CD4-positive, alpha-beta T cell treated with Interleukin-4 for 1 hour (primary cell): ENCODE data around the gene COL8A2.
A peak's percentile ranks its signal among the peaks of the same experiment; 100 is the strongest.

Source experiments
- DNase-seq, 2 donors: peaks; one replicate each; pipeline ENCODE4 v3.0.0-alpha.2; 2020 to 2022

Gene COL8A2

DNA sequence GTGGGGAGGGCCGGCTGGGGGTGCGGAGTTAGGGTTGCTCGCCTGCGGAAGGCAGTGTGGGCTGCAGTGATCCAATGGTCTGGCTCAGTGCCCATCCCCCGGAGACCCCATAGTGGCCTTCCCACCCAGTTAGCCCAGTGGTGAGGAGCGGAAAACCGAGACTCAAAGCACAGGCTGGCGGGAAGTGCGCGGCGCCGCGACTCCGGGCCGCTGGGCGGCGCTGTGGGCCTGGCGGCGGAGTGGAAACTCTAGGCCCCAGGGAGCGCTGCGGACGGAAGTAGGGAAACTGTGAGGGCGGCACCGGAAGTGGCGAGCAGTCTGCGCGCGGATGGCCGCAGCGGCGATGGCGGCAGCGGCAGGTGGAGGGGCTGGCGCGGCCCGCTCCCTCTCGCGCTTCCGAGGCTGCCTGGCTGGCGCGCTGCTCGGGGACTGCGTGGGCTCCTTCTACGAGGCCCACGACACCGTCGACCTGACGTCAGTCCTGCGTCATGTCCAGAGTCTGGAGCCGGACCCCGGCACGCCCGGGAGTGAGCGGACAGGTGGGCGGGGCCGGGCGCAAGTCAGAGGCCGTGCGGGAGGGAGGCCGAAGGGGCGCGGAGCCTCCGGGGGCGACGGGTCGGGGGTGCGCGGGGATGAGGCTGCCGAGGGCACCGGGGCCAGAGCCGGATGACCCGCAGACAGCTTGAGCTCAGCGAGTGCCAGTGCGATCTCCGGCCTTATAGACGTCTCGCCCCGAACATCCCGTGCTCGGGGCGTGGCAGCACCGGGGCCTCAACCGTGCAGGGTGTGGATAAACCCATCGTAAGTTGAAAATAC is 36.2 kb downstream of the COL8A2 start, which contains the start of gene ADPRS:
ADPRS (plus strand) TSS at position 316 of the 816 bp plus-strand sequence; CDS start at position 329, 13 bp downstream.
- peak; percentile 89 to 91 for DNase-seq

DNA sequence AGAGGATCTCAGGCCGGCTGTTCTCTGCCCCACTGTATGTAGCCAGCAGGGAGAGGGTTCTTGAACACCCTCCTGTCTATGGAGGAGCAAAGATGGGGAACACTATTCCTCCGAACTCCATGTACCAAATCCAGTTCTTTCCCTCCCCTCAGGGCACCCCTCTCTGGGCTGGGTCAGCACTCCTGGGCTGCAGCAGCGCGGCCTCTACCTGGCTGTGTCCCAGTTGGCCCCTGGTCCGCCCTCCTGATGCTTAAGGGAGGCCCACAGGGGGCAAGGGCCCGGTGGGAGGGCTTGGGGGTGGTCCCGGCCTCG is 36.8 kb downstream of the COL8A2 start:
- DNase-seq, result no peak

DNA sequence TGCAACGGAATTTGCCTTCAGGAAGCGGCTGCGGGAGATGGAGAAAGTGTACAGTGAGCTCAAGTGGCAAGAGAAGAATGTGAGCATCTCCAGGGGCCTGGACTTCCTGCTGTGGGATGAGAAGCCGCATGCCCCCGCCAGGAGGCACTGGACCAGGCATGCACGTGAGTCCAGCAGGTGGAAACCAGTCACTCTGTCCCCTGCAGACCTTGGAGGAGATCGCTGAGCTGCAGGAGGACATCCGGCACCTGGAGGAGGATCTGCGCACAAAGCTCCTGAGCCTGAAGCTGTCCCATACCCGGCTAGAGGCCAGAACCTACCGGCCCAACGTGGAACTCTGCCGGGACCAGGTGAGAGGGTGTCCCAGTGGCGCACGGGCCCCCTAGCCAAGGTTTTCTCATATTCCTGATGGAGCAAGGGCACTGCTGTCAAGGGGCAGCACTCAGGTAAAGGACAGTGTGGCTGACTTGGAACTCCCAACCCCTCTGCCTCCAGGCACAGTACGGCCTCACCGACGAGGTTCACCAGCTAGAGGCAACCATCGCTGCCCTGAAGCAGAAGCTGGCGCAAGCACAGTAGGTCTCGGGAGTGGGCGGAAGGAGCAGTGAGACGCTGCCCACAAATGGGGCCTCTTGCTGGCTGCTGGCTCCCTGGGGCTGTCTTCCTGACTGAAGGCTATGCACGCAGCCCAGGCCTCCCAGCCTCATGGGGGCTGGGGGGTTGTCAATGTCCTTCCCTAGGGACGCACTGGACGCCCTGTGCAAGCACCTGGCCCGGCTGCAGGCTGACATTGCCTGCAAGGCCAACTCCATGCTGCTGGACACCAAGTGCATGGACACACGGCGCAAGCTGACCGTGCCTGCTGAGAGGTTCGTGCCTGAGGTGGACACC is 37.5 kb downstream of the COL8A2 start:
- no peak for DNase-seq

DNA sequence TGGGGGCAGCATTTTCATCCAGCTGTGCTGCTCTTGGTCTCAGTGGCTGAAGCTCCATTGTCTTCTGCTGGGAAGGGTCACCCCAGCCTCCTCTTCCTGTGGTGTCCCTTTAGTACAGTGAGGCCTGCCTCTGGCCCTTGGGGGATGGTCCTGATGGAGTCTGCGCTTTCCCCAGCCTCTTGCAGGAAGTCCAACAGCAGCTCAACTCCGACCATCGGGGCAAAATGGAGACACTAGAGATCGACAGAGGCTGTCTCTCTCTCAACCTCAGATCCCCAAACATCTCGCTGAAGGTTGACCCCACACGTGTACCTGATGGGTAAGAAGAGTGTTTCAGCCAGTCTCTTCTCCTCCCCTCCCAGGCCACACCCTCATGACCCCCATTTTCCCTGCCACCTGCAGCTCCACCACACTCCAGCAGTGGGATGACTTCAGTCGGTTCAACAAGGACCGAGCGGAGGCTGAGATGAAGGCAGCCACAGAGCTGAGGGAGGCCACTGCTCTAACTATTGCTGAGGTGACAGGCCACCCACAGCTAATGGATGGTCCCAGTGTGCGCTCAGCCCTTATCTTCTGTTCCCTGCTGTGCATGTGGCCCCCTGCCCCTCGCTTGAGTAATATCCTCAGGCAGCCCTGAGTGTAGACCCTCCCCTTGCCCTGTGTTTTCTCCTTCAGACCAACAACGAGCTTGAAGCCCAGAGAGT is 38.3 kb downstream of the COL8A2 start:
- no peak for DNase-seq

DNA sequence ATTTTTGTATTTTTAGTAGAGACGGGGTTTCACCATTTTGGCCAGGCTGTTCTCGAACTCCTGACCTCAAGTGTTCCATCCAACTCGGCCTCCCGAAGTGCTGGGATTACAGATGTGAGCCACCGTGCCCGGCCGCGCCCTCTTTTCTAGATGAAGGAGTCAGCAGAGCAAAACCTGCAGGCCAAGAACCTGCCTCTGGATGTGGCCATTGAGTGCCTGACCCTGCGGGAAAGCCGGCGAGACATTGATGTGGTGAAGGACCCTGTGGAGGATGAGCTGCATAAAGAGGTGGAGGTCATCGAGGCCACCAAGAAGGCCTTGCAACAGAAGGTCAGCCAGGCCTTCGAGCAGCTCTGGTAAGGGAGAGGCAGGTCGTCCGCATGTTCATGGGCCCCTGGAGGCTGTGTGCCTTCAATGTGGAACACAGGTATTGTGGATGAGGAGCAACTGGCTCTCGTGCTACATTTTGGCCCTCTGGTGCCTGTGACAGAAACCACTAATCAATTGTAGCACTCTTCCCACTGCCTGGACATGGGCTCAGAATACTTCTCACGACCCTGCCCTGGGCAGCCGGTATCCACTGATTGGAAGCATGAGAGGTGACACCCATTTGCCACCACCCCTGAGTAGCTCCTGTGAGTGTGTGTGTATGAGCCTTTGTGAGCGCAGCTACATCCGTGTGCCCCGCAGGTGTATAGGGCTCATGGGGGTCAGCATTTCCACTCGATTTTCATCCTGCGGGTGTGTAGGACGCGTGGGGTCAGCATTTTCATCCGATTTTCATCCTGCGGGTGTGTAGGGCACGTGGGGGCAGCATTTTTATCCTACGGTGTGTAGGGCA is 39.1 kb downstream of the COL8A2 start:
- DNase-seq, result no peak

DNA sequence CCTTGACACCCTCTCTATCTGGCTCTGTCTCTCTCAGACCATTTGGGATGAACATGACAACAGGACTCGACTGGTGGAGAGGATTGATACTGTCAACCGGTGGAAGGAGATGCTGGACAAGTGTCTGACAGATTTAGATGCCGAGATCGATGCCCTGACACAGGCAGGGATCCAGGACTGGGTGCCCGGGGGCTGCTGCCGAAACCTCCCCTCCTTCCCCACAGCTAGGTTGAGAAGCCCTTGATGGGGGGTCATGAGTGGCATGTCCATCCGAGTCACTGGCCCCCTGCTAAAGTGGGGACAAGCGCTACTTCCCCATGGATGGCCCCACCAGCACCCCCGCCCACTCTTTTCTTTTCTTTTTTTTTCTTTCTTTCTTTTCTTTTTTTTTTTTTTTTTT is 39.9 kb downstream of the COL8A2 start:
- no peak for DNase-seq

DNA sequence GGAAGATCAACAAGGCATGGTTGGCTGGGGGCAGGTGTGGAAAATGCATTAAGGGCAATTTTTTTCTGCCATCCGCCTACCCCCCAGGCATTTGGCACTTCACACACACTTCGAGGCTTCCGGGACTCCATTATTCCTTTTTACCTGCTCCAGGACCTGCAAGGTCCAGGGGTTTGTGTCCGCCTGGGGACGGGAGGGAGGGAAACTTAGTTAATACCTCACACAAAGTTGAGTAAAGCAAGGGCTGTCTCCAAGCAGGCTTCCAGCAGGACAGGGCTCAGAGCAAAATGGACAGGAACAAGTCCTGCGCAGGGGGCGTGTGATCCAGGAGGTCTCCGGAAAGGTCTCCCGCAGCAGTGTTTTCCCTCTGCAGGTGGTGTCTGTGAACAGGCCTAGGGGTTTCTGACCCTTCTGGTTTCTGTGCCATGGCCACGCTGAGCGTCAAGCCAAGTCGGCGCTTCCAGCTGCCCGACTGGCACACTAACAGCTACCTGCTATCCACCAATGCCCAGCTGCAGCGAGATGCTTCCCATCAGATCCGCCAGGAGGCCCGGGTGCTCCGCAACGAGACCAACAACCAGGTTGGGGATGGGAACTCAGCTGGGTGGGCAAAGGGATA is 40.4 kb downstream of the COL8A2 start:
- DNase-seq, result no peak

DNA sequence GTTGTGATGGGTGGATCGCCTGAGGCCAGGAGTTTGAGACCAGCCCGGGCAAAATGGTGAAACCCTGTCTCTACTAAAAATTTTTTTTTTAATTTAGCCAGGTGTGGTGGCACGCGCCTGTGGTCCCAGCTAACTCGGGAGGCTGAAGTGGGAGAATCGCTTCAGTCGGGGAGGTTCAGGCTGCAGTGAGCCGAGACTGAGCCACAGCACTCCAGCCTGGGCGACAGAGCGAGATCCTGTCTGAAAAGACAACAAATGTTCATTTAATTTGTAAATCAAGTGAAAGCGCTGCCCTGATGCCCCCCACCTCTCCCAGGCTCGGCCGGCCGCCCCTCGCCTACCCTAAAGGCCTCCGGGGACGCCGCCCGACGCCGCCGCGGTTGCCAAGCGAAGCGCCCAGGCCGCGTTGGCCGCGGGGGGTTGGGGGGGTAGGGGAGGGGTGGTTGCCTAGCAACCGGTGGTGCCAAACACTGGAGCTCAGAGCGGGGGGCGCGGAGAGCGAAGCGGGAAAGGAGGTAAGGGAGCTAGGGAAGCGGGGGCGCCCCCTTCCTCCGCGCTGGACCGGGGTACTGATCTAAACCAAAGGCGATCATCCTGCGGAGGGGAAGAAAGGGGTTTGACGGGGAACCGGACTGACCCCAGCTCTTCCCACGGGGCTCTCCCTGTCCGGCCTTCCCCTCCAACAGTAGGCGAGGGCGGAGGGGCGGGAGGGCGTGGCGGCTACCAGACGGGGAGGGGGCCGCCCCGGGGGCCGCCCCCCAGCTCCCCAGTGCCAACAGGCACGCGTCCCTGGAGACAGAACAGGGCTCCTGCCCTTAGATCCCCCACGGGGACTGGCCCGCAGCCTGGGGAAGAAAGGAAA is 41.2 kb downstream of the COL8A2 start, which contains the start of gene TEKT2:
TEKT2 (plus strand) TSS at position 460 of the 862 bp plus-strand sequence. CDS start 828 bp downstream, outside the sequence.
- no peak for DNase-seq

DNA sequence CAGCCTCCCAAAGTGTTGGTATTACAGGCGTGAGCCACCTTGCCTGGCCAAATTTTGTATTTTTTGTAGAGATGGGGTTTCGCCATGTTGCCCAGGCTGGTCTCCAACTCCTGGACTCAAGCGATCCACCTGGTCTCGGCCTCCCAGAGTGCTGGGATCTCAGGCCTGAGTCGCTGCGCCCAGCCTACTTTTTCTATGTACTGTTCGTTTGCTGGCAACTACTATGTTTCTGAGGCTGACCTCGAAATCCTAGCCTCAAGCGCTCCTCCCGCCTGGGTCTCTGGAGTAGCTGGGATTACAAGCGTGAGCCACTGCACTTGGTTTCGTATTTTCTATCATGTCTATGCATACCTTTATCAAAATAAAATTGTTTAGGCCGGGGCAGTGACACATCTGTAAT is 41.8 kb downstream of the COL8A2 start:
- no peak for DNase-seq

DNA sequence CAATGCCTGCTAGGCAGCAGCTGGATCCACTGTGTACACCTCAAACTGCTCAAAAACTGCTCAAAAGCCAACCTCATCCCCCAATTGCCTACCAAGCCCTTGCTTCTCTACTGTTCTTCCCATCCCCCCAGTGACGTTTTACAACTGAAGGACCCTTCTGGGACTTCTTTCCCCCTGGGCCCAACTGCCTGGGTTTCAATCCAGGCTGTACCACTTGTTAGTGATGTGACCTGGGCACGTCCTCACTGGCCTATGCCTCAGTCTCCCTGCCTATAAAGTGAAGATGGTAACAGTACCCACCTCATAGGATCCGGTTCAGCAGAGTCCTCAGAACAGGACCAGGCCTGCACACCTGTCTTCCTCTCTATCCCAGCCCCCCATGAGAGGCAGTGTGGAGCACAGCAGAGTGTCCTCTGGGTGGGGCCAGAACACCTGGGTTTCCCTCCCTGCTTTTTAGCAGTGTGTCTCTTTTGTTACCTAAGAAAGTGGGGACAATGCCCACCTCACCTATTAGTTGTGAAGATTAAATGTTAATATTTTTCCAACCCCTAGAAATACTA is 43.0 kb downstream of the COL8A2 start:
- no peak for DNase-seq

DNA sequence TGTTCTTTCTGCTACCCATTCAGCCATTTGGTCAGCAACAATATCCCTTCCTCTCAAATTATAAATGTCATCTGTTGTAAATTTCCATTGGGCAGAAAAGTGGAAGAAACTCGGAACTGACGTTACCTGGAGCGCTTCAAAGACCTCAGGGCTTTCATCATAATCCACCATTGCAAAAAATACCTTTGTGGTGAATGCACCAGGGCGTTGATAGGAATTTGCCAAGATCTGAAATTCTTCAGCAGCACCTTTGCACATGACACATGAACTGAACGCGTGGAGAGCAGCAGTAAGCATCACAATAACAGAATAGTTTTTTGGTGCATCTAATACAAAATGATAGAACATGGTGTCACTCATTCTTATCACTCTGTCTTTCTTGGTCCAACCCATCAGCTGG is 44.2 kb downstream of the COL8A2 start:
- DNase-seq, result no peak

DNA sequence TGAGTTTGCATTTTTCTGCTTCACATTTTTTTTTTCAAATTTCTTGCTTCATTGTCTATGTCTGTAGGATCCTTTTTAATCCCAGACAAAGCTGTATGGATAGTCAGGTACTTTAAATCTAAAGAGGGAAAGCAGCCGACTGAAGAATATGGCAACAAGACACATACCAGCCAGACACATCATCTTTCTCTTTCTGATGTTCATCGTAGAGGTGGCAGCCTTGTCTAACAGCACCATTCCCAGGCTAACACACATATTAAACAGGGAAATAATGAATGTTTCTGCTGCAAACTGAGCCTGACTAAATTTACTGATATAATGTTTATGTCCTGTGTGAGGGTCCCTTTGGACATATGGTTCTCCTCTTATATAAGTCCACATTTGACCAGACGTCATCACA is 44.8 kb downstream of the COL8A2 start:
- no peak for DNase-seq

DNA sequence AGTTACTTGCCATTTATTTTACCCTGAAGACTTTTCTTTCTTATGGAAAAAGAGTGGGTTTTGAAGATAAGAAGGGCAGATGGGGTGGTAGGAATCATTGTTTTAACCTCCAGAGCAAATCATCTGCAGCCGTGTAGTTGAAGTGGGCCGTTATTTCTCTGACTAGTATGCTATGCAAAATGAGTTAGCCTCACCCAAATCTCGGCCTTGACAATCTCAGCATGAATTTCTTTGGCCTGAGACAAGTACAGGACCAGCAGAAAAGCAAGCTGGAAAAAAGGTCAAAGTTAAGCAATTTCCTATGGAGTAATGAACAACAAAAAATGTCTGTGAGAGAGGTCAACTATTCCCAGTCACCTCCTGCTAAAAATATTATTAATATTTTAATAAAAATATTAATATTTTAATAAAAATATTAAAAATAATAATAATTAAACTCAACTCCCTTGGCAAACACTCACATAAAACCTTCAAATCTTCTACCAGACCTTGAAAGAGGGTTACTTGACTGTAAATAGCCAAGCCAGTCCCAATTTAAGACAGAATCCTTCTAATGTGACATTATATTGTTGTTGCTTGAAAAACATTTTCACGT is 47.9 kb downstream of the COL8A2 start:
- no peak for DNase-seq

DNA sequence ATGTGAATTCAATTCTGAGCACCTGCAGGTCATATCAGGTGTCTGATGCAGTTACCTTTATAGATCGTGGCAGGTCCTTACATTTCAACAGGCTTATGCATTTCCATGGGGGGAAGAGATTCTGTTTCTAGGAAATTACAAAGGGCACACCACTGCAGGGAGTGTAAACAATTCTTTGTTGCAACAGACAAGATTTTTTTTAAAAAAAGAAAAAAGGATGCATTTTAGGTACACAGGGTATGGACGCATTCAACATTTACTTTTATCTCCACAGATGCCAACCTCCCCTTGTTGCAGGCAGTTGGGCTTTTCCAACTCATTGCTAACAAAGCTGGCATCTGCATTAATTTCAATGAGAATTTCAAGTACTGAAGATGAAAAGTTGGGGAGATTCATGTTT is 54.7 kb downstream of the COL8A2 start:
- DNase-seq, result no peak

DNA sequence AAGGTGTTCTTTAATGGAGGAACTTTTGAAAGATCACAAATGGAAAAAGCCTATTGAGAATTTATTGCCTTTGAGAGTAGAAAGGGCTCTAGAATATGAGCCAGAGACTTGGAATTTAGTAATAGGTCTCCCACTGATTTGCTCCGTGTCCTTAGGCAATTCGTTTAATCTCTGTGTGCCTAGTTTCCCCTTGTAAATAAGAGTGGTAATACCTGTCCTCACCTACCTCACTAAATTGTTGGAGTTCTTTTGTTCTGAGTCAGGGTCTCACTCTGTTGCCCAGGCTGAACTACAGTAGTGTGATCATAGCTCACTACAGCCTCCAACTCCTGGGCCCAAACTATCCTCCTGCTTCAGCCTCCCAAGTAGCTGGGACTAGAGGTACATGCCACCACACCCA is 56.2 kb downstream of the COL8A2 start:
- no peak for DNase-seq

DNA sequence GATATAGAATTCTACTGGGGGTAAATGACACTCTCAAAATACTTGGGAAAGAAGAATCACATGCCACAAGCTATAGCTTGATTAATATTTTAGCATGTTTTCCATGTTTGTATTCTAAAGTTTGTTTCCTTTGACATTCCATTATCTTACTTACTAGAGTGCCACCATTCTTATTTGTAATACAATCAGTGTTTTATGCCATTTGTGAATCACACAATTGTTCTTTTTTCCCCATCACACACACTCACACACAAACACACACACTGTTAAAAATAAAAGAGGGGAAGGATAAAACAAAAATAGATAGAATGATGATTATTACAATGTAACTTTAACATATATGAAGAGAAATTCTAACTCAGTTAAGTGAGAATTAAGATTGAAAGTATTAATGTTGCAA is 57.2 kb downstream of the COL8A2 start:
- no peak for DNase-seq

DNA sequence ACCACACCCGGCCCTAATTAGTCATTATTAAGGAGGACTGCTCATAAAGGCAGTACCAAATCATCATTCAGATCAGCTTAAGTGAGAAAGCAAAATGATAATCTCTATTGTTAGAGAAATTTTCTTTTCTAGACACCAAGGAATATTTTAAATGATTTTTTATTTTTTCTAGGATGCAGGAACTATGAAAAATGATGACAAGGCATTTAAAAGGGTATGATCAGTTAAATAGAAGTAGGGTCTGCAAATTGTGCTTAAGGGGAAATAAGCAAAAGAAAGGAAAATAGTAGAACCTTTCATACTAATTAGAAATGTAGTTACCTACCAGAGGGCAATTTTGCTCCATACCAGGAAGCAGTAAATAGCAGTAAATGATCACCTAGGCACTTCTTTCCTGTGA is 62.7 kb downstream of the COL8A2 start:
- DNase-seq, result no peak

DNA sequence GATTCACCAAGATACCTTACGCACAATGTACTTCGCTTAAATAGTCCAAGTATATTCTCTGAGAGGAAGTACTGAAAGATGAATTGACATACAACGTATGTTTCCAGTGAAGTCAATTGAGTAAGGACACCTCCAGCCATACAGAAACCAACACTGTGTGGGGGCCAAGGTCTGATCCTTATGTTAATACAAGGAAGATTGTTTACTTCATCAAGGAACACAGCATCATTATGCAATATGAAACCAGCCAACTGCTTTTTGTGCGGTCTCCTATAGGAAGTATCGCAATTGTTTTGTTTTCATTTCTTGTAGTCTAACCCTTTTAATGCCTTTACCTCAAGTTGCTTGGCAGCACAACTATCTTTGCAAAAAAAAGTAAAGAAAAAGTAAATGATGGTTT is 69.3 kb downstream of the COL8A2 start:
- DNase-seq, result no peak

DNA sequence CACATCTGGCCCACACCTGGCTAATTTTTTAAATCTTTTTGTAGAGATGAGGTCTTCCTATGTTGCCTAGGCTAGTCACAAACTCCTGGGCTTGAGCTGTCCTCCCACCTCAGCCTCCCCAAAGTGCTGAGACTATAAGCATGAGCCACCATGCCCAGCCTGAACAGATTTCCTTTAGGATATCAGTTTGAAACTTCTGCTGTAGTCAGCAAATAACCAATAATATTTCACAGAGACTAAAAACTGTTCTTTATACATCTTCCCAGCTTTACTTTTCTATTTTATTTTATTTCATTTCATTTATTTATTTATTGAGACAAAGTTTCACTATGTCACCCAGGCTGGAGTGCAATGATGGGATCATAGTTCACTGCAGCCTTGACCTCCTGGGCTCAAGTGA is 71.0 kb downstream of the COL8A2 start:
- no peak for DNase-seq

DNA sequence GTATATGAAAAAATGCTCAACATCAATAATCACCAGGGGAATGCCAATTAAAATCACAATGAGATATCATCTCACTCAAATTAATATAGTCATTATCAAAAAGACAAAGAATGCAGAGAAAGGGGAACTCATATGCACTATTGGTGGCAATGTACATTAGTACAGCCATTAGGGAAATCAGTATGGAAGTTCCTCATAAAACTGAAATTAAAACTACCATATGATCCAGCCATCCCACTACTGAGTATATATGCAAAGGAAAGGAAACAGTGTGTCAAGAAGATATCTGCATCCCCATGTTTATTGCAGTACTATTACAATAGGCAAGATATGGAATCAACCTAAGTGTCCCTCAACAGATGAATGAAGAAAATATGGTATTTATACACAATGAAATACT is 73.2 kb downstream of the COL8A2 start:
- no peak for DNase-seq
